Stimulated activated CD4-positive, alpha-beta T cell treated with anti-CD3 and anti-CD28 coated beads, Interleukin-1b, Interleukin-23, amount 100 ng/mL, for 4 hours (primary cell): ENCODE results near the gene AQP5.

Experiments used
- DNase-seq, 2 donors: peaks; one replicate each; pipeline ENCODE4 v3.0.0-alpha.2; 2020; ENCODE audit warnings: low read depth in 2 of 2

The AQP5 gene

DNA sequence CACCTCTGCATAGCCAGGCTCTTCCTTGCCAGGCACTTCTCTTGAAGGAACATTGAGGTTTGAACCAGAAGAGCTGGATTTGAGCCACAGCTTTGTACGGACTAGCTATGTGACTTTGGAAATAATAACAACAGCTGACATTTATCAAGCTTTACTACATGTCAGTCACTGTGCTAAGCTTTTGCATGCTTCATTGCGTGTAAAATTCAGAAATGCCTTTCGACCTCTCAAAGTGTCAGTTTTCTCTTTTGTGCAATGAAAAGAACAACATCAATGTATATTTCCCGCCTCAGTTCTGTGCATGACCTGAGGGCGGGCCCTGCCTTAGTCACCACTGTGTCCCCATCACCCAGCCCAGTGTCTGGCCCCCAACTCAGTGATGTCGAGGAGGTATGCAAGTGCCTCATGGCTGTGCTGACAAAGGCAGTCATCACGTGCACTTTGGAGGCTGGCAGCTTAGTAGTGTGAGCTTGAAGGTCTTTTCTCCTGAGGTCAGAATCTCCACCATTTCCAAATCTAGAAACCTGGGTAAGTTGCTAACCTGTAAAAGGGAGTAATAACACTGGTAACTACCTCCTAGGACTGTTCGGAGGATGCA is 29.0 kb upstream of the AQP5 start:
- no peak for DNase-seq

DNA sequence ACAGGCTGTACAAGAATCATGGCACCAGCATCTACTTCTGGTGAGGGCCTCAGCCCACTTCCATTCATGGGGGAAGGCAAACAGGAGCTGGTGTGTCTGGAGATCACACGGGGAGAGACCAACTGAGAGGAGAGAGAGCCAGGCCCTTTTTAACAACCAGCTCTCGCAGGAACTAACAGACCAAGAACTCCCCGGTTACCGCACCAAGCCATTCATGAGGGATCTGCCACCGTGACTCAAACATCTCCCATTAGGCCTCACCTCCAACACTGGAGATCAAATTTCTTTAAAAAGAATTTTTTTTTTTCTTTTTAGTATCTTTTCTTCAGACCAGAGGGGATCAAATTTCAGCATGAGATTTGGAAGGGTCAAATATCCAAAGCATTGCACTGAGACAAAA is 27.9 kb upstream of the AQP5 start:
- DNase-seq = no peak

DNA sequence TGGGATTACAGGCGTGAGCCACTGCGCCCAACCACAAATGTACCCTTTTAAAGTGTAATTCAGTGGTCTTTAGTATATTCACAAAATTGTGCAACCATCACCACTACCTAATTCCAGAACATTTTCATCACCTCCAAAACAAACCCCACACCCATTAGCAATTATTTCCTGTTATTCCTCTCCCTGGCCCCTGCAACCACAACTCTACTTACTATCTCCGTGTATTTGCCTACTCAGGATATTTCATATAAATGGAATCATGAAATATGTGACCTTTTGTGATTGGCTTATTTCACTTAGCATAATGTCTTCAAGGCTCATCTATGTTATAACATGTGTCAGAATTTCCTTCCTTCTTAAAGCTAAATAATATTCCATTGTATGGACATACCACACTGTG is 27.2 kb upstream of the AQP5 start:
- DNase-seq = no peak

DNA sequence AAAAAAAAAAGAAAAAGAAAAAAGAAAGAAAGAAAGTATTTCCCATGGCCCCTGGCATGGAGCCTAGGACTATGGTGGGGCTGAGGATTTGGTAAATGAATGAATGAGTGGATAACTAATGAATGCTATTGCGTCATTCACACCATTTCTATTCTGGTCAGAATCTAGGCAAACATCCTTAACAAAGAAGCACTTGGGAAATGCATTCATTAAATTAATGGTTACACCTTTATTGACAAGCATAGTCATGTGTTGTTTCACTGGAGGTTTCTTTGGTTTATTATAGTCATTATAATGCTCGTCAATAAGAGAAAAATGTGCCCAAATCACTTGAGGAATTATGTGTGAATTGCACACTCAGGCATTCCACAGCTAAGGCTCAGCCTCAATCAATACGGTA is 24.7 kb upstream of the AQP5 start:
- no peak for DNase-seq

DNA sequence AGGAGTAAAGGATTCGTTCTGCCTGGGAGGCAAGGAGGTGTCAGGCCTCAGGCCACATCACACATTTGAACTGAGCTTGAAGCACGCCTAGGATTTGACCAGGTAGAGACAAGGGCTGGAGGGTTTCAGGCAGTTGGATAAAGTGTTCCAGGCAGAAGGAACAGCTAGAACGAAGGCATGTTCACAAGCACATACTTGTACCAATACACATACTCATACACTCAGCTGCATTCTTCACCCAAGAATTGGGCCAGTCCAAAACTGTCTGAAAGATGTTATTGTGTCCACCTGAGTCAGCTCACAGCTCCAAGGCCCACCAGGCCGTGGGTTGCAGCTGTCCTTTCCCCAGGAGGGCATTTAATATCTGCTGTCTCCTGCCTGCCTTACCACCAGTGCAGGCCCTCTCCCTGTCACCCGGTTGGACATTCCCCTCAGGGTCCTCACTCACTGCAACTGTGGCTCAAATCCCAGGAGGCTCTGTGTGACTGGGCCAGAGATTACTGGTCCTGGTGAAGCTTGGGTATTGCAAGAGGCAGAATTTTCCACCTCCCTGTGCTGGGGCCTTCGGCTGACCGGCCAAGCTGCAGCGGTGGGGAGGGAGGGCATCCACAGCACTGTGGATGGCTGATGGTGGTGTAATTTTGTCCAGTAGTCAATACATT is 23.9 kb upstream of the AQP5 start:
- DNase-seq = no peak

DNA sequence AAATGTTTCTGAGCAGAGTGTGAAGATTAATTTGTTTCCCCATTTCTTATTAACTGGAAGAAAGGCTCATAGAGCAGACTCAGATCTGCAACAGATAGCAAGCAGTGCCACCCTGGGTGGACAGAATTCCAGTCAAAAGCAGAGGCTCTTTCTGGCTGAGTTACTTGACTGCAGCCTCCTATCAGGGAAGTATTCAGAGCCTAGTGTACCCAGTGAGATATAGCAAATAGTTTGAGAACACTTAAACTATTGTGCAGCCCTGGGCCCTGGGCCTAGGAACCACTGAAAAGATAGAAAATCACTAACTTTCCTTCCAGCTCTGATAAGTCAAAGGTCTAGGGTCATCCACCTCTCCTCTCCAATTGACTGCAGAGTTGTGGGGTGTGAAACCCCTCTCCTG is 22.4 kb upstream of the AQP5 start:
- DNase-seq = no peak

DNA sequence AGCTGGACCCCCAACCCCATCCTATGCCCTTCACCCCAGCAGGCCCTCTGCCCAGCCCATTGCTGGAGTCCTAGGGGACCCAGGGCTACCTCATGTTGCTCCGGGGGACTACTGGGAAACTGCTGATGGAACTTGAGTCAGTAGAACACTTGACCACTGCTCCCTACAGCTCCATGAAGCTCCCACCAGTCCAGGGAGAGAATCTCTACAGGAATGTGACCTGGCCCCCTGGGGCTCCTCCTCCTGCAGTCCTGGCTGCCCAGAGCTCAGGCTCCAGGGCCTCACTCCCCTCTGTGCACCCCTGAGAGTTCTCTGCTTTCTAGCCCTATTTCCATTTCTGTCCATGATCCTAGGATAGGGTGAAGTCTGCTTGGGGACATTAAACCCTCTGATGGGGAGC is 22.0 kb upstream of the AQP5 start:
- DNase-seq = no peak

DNA sequence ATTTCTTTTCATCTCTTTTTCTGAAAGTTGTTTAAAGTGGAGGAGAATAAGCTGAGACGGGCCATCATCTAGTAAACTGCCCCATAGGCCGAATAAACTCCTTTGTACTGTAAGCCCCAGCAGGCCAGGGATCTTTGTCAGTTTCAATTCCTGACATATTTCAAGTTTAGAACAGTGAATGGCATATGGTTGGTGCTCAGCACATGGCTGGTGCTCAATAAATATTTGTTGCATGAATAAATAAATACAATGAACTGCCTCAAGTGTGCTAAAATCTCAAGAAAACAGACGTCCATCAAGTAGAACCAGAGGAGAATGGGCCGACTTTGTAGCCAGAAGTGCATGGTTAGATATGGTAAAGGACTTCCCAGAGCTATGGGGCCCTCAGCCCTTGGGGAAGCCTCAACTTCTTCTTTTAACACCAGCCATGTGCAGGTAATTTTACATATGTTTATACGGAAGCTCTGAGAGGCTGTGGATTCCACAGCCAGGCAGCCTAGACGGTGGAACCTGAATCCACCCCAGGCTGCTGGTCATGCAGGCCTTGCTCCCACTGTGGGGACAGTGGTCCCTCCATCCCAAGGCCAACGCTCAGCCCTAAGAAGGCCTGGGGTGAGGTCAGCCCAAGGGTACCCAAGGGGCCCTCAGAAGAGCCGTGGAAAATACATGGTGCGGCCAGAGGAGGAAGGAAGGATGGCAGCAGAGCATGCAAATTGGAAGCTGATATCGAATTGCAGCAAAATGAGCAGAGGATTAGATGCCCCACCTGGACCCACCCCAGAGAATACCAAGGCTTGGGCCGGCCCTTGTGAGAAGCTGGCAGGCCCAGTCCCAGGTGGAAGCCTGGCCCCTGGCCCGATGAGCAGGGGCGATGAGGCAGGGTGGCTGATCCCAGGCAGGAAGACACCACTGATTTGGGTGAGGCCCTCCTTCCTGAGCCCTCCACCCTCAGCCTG is 19.8 kb upstream of the AQP5 start:
- no peak for DNase-seq

DNA sequence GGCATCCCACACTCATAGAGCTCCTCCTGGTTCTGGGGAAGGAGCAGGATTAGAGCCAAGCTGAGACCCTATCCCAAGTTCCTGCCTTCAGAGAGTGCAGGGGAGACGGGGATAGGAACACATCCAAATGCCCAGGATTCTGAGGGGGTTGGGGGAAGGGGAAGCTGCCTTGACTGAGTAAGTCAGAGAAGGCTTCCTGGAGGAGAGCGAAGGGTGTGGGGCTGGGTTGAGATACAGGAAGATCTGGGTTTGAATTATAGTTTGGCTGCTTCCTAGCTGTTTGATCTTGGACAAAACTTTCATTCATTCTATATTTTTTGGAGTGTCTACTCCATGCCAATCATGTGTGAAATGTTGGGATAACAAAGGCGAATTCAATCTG is 19.2 kb upstream of the AQP5 start:
- no peak for DNase-seq

DNA sequence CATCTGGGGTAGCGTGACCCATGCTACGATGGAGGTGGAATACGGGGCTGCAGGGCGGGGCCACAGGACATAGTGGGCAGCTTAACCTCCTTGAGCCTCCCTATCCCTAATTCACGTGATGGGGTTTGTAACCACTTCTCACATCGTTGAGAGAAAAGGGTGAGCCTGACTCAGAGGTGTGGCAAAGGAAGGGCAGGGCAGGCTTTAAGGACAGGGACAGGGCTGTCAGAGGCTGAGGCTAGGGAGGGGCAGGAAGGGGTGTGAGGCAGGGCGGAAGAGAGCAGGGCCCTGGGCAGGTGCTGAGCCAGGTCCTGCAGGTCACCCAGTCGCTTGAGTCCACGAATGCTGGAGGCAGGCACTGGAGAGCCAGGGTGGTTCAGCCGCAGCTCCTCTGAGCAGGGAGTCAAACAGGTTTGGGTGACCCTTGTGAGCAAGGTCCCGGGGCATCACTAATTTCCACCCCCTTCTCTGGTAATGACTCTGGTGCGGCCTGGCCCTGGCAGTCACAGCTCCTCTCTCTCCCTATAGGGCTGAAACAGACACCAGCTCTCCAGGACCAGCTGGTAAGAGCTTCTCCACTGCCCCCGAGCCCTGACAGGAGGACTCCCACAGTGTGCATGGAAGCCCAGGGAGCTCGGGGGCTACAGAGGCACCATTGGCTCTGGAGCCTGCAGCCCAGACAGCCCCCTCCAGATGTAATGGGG is 18.6 kb upstream of the AQP5 start:
- DNase-seq = no peak

DNA sequence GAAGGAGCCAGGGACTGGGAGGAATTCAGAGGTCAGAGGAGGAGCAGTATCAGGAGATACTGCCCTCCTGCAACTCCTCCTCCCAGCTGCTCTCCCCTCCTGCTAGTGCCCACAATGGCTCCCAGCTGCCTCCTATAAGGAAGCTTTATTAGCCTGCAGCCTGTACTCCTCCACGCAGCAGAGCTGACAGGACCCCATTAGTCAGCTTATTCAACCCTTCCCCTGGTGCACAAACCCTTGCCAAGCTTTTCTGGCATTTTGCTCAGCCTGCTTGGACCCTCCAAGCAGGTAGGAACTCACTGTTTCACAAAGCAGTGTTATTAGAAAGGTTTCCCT is 18.1 kb upstream of the AQP5 start:
- no peak for DNase-seq

DNA sequence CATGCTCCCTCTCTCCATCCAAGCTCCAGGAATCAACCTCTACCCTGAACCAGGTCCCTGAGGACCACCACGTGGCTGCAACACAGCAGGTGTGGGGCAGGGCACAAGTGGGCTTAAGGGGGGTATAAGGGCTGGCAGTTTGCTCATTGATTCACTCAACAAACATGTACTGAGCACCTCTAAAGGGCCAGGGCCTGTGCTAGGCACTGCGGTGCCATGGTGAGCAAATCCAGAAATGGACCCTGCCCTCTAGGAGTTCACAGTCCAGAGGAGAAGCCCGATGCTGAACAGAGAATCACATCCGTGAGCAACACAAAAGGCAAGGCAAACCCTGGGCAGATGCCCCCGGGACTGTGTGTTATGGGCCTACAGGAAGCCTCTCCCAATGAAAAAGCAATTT is 17.6 kb upstream of the AQP5 start:
- DNase-seq = no peak

DNA sequence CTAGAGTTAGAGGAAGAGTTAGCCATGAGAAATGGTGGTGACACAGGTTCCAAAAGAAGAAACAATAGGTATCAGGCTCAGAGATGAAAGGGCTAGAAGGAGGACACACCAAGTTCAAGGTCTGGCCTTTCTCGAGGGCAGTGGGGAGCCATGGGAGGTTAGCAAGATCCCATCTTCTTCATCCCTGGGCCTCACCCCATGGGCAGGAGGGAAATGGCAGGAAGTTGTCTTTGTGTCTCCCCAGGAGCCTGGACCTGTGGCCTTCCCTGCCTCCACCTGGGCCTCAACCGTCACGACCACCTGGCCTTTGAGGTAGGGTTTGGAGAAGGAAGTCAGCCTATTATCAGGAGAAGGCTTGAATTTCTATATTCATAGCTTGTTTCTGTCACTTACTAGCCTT is 17.0 kb upstream of the AQP5 start:
- no peak for DNase-seq

DNA sequence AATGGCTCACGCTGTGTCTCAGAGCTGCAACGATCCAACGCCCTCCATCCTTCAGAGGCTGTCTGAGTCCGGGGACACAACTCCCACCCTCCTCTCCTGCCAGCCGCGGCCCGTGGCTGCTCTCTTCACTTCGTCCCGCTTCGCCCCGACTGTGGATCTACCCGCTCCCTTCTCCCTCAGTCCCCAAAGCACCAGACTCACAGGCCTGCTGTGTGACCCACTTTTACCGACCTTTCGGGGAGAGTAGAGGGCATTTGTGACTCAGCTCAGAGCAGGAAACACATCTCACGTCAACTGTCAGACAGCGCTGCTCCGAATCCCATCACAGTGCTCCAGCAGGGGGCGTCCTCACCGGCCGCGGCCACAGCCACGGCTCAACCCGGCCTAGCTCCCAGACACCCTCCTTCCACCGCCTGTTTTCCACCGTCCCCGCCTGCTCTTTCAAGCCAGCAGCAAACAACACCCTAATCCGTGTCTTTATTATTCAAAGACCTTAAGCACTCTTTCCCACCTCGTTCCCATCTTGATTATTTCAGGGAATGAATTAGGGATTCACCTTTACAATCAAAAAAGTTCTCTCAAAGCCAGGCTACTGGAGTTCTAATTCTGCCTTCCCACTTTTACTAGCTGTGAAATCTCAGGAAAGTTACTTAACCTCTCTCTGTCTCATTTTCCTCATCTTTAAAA is 16.1 kb upstream of the AQP5 start:
- DNase-seq = peak; percentile 85 to 88

DNA sequence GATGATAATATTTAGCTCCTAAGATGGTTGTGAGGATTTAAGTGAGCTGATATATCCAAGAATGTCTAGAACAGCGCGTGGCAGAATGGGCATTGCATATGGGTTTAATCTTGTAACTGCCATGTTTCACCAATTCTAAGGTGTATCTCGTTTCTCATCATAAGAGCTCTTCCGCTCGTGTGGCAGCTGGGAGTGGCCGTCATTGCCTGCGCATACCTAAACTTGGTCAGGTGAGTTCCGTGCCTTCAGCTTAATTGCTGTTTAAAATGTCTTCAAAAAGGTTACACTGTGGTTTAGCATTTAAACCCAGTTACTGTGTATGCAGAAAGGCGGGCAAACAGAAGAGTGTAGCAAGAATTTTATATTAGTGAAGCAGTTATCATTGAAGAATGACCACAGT is 15.6 kb upstream of the AQP5 start:
- no peak for DNase-seq

DNA sequence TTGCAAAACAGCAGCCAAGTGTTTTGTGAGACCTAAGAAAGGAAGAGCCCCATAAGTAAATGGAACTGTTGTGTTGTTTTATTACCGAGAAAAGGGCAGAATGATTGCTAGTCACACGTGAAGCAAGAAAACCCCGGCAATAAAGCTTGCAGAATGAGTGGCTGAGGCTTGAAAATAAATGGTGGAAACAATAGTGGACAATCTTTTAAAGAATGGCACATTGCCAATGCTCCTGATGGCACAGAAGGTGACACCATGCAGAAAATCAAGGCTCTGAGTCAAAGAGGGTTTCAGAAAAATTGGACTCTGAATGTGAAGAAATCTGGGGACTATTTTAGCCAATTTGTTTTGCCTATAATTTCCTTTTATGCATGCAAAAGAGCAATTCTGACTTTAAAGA is 15.2 kb upstream of the AQP5 start:
- DNase-seq = no peak

DNA sequence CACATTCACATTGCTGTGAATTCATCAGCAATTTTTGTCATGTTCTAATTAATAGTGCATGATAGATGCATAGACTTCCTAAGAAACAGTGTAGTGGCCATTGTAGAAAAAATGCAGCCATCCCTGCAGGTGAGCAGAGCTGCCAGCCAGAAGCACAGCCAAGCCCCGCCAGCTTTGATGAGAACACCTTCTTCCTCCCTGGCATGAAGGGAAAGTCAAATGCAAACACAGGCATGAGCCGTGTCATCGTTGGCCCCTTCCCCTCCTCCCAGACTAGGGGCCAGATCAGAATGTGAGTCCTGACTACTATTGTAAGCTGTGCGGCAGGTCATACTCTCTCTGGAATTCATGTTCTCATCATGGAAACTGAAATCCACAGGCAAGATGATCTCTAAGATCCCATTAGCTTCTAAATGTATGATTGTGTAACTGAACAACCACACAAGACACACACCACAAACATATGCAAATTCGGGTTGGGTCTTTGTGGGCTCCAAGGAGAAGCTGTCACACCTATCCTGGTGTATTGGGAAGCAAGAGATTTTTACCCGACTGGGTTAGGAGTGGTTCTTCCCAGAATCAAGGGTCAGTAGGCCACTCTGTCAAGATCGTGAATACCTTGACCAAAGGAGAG is 14.0 kb upstream of the AQP5 start:
- no peak for DNase-seq

DNA sequence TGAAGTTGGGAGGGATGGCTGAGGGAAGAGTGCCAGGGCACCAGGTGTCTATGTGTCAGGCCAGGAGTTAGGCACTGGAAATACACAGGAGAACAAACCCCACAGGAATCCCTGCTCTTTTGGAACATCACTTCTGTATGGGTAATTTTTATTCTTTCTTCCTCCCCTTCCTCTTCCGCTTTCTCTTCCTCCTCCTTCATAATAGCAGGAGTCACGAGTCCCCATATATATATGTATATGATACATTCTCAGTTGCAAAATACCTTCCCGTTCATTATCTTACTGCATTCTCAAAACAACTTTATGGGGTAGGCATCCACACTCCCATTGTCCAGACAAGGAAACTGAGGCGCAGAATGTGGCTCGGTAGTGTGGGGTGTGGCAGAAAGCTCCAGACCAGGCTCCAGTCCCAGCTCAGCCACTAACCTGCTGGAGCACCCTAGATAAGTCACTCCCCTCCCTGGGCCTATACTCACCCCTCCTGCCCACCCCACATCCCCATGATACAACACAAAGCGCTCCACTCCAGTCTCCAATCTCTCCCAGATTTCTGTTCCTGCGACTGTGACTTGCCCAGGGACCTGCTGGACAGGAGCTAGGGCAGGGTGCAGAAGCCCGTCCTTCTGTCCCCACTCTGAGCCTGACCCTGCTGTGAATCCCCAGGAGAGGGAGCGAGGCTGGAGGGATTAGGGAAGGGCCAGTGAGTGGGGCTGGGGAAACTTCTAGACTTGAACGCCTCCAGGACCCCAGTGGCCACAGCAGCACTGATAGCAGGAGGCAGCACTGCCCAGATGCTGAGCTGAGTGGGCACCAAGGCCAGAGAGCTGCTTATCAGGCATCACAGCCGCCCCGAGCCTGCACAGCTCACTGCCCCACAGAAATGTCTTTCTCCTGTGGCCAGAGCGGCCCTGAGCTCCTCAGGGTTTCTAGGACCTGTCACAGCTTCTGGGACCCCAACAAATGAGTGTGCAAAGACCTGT is 12.5 kb upstream of the AQP5 start:
- no peak for DNase-seq

DNA sequence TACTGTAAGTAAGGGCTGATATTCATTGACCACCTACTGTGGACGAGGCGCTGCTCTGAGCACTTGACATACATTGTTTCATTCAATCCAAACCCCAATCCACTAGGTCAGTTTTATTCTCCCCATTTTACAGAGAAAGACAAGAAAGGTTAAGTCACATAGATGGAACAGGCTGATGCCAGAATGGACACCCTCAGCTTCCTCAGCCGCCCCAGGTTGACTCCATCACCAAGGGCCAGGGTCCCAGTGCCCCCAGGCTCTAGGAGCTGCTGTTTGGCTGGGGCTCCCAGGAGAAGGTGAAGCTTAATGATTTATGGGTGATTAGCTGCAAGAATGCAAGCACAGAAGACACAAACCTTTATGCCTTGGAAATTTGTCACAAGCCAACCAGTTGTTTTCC is 11.8 kb upstream of the AQP5 start:
- DNase-seq = no peak
